GM18861 (cell line): ENCODE data around the gene PECR.
"Not testable (repeated sequence)": the region's sequence is repeated elsewhere in the genome, so short reads cannot be mapped to it uniquely, and the experiment has no call there.

ENCODE experiments used
- ATAC-seq: cut with Tn5 transposase; IDR thresholded peaks from one replicate; pipeline ENCODE4 v1.9.1; 2021; ENCODE audit not compliant: unreplicated experiment

The PECR gene

DNA sequence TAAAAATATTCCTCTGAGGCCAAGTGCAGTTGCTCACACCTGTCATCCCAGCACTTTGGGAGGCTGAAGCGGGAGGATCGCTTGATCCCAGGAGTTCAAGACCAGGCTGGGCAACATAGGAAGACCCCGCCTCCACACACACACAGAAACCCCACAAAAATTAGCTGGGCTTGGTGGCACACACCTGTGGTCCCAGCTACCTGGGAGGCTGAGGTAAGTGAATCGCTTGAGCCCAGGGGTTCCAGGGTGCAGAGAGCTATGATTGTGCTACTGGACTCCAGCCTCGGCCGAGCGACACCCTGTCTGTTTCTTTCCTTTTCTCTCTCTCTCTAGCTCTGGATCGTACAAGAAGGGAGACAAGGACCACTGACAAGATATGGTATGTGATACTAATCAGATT lies 25.7 kb upstream of the PECR start:
- ATAC-seq: no peak

DNA sequence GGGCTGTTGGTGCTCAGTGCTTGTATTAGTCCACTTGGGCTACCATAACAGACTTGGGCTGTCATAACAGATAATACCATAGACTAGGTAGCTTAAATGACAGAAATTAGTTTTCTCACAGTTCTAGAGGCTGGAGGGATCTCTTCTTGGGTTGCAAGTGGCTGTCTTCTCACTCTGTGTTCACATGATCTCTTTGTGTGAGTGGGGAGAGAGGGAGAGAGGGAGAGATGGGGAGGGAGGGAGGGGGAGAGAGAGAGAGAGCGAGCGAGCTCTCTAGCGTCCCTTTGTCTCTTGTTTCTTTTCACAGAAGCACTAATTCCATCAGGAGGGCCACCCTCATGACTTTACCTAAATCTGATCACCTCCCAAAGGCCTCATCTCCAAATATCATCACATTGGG lies 23.1 kb upstream of the PECR start:
- ATAC-seq: no peak

DNA sequence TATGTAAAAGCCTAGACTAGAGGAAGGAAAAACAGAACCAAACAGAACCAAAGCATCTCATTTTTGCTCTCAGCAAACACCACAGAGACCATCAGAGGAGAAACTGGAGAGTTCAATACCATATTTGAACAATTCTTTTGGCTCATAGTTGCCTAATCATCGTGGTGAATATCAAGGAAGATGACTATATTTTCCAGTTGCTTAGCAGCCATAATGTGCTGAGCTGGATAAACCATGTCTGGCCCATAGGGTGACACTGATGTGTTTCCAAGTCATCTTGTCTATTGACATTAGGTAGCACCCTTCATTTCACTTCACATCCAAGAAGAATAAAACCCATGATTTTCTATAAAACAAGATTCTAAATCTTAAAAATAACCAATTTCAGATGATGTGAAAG lies 21.6 kb upstream of the PECR start:
- no peak for ATAC-seq

DNA sequence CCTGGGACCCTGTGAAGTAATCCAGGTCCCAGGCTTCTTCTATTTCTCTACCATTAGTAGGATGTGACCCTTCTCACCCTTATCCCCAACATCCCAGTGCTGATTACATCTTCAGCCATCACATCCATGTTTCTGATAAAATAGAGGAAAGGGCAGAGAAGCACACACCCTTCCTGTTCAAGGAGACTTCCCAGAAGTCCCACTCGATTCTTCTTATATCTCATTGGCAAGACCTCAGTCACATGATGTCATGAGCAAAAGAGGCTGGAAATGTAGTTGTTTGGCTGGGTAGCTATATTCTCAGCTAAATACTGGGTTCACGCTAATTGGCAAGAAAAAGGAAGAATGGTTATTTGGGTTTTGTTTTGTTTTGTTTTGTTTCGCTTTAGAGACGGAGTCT lies 19.5 kb upstream of the PECR start:
- ATAC-seq: no peak

DNA sequence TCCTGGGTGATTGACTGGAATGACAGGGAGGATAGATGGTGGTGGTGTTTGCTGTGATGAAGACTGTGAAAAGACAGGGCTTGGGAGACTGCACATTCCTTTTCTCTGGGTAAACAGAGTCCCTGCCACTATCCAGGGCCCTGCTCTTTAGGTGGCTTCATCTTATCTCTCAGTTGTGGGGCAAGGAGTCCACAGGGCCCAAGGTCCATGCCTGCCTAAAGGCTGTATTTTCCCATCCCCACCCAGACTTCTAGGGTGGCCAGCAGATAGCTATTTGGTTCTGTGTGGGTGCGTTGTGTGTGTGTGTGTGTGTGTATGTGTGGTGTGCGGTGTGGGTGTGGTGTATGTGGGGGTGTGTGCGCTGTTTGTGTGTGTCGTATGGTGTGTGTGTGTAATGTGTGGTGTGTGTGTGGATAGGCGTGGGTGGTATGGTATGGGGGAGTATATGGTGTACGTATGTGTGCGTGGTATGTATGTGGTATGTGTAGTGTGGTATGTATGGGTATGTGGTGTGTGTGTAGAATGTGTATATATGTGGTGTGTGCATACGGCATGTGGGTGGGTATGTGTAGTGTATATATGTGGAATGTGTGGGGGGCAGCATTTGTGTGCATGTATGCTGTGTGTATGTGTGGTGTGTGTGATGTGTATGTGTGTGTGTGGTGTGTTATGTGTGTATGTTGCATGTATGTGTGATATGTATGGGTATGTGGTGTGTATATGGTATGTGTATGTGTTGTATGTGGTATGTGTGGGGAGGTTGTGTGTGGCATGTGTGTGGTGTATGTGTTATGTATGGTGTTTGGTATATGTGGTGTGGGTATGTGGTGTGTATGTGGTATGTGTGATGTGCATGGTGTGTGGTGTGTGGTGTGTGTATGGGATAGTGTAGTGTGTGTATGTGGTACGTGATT lies 17.1 kb upstream of the PECR start:
- no peak for ATAC-seq

DNA sequence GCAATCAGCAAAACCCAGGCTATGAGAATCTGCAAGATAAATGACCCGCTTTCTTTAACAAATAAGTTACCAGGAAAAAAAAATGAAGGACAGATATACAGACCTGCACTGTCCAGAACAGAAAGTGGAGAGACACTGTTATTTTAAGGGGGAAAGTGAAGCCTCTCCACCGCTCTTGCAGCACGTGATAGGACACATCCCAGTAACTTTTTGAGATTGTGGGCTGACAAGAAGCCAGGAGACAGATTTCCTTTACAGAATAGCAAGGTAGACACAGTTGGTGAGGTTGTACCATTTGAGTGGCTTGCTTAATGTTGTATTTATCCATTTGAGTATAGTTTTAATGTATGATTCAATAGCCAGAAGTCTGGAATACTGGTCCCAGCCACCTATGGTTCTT lies 13.1 kb upstream of the PECR start:
- ATAC-seq: no peak

DNA sequence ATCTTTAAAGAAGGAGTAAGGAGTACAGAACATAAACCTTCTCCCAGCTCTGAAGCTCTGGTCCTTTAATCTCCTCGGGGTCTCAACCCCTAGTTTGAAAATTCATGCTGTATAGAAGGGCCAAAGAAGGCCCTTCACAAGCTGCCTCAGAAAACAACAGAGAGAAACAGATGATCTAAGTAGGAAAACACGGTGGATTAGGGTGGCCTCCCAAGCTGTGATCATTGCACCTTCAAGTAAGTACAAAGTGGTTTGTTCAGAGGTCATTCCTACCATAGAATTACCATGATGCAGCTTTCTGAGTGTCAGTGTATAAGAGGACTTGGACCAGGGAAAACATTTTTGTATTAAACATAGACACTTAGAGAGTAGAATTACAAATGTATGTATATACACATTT lies 11.0 kb upstream of the PECR start:
- no peak for ATAC-seq

DNA sequence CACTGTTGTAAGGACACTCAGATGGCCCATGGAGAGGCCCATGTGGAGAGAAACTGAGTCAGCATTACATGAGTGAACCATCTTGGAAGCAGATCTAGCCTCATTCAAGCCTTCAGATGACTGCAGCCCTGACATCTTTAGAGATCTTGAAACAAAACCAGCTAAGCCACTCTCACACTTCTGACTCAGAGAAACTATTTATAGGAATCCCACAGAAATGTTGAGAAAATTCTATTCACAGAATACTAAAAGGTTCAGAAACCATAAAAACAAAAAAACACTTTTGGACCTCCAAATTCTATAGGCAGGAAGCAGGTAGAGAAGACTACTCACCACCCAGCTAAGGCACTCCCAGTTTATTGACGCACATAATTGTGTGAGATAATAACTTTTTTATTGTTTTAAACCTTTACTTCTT lies 8.8 kb upstream of the PECR start:
- ATAC-seq: peak; percentile 46

DNA sequence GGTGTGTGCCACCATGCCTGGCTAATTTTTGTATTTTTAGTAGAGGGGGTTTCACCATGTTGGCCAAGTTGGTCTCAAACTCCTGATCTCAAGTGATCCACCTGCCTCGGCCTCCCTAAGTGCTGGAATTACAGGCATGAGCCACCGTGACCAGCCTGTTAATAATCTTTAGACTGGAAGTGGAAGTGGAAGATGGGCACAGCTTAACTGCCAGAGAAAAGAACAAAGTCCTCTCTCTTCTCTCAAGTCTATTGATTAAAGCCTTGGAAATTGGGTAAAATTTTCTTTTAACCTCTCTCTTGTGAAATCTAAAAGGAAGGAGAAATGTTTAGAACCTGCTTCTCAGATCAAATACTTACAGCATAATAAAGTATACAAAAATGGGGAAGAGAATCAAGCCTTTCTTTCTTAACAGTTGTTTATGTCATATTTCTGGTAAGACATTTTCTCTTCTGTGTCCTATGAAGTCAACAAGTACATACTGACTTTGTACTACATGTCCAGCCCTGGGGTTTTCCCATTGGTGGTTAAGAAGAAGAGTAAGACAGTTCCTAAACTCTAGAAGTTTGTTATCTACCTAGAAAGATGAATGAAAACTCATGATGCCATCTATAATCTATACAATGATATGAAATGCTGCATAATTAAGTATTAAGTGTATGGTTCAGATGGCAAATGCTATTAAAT lies 4.7 kb upstream of the PECR start:
- ATAC-seq: no peak

DNA sequence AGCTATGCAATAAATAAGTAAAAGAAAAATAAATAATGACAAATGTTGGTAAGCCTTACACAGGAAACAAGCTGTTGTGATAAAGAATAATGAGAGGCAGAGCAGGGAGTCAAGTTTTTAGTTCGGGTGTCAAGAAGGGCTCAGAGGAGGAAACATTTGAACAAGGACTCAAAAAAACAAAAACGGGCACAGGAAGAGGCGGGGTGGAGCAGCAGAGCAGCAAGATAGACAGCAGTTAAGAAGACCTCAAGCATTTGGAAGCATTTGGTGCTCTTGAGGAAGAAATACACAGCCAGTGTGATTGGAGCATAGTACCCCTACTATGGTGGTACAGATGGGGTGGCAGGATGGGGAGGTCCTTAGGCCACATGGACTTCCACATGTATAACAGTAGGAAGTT lies 2.9 kb upstream of the PECR start:
- ATAC-seq: no peak

DNA sequence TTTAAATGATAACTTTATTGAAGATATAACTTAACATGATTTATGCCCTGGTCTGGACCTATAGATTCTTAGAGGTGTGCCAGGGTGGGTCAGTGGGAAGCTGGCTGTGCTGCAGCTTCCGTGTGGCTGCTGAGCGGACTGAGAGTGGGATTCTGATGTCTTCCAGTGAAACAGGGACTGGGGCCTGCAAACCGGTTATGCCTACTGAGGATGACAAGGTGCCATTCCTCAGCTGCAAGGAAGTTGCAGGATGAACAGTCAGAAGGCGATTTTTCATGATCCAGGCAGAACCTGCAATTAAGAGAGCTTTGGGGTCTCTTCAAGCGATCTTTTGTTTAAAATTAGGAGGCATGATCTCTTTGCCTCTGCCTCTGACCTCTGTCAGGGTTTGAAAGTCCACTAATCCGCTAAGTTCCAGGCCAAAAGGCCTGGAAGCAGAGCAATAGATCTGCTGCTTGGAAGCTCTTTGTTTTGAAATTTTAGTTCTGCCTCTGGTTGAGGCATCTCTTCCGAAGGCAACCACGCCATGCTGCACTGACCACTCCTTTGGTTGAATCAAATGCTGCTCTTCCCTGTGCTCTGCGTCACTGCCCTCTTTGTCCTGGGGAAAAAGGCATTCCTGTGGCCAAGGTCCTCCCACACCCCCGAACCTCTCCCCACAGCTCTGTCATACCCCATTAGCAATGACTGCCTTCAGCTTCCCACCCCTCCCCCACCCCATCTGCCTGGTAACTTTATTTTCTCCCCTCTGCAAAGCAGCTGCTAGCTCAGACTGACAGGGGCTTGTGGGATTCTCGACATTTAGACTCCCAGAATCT lies 2.1 kb upstream of the PECR start:
- no peak for ATAC-seq

DNA sequence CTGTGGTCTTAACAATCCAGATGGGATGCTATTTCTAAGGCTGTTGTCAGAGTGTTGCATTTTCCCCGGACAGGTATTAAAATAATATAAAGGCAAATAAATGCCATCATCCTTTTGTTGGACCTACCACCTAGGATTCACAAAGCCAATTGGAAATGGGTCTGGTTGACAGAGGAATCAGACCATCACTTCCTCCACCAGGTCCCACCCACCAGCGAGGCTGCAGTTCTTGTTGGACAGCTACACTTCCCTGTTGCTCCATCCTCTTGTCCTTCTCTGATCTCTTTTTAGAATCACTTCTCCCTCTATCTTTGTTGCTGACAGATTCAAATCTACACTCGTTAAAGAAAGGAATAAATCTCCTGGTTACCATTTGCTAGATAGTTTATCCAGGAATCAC lies 1.2 kb upstream of the PECR start:
- ATAC-seq: no peak

DNA sequence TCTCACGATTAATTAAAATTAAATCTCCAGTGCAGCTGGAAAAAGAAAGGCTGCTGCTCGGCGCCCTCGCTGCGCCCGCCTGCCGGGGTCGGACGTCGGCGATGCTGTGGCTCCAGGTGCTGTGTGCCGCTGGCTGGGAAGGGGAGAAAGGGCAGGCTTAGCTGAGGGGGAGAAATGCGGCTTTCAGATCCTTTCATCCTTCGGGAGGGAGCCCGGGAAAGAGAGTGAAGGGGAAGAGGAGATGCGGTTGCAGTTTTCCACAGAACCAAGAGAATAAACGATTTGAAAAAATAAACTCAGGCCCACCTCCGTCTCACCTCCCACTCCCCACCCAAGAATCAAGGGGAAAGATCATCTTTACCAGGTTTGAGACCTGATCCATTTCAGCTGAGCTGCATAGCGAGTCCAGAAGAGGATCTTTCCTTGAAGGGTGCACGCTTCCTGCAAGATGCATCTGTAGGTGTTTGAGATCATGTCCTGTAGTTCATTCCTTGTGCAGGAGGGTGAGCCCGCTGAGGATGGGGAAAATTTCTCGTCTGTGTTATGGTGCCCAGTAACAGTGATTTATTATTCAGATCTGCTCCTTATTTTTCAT lies 605 bp upstream of the PECR start:
- peak; percentile 11 for ATAC-seq

DNA sequence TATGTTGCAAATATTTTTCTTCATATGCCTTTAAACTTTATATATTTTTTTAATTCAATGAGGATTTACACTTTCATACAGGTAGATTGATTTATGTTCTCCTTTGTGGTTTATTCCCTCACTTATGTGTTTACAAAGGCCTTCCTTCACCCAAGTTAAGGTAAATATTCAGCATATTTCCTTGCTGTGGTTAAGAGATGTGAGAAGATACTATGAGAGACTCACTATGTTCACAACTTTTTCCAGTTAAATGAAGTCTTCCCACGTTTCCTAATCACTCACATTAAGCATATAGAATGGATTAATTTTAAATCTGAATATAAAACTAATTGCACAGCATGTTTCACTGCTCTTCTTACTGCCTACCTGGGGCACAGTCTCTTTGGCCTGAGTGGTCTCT lies 597 bp downstream of the PECR start:
- no peak for ATAC-seq

DNA sequence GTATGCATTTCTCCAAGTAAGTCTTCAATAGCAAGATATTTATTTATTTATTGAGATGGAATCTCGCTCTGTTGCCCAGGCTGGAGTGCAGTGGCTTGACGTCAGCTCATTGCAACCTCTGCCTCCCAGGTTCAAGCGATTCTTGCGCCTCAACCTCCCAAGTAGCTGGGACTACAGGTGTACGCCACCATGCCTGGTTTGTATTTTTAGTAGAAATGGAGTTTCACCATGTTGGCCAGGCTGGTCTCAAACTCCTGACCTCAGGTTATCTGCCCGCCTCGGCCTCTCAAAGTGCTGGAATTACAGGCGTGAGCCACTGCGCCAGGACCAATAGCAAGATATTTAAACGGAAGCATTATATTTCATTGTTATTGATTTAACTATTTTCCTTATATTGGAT lies 1.6 kb downstream of the PECR start:
- not testable (repeated sequence) for ATAC-seq

DNA sequence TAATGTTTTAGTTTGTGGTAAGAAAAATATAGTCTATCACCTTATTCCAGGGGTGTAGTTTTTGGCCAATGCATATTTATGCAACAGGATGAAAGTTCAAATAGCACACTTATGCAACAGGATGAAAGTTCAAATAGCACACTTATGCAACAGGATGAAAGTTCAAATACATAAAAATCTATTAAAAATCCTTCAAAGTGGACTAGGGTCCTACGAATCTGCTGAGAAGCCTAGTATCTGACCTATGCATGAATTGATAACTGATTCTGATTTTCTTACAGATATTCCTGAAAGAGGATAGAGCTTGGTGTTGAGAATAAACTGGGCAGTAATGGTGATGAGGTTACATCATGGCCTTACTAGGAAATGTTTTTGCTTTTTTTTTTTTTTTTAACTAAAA lies 2.8 kb downstream of the PECR start:
- no peak for ATAC-seq

DNA sequence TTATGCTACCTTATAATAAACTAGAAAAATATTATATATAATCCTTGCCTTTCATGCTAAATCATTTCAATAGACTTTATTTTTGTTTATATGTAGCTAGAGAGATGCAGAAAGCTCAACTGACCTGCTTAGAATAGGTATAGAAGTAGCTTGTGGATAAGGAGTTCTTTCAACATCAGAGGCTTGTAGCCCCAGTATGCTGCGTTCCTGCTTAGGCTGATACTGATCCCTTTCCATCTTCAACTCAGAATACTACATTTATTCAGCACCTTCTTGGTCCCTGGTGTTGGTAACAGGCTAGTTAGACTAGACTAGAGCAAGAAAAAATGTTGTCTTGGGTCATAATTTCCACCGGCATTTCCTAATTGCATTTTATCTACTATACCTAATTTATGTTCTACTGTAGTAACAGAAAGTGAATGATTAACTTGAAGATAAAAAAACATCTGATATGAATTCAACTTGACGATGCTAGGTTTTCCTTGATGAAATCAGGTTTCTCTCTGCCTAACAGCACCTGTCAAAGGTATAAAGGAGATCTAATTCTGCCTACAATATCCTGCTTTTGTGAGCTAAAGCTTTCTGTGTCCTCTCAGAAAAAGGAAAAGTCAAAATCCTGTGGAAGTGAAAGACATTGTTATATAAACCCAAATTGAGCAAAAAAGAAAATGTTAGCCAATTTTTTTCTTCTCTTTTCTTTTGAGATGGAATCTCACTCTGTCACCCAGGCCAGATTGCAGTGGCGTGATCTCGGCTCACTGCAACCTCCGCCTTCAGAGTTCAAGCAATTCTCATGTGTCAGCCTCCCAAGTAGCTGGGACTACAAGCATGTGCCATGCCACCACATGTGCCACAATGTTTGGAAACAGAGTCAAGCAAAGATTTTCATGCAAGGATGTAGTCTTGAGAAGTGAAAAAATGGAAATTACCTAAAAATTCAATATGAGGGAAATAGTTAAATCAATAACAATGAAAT lies 5.8 kb downstream of the PECR start:
- ATAC-seq: no peak

DNA sequence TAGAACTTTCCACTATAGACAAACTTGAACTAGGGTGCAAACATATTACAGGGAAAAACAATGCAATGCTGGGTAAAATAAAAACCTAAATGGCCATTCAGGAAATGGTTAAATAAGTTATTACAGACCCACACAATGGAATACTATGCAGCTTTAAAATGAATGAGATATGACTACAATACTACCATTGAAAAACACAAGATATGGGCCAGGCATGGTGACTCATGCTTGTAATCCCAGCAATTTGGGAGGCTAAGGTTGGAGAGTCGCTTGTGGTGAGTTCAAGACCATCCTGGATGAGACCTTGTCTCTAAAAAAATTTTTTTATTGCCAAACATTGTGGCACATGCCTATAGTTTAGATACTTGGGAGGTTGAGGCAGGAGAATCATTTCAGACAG lies 6.8 kb downstream of the PECR start:
- no peak for ATAC-seq

DNA sequence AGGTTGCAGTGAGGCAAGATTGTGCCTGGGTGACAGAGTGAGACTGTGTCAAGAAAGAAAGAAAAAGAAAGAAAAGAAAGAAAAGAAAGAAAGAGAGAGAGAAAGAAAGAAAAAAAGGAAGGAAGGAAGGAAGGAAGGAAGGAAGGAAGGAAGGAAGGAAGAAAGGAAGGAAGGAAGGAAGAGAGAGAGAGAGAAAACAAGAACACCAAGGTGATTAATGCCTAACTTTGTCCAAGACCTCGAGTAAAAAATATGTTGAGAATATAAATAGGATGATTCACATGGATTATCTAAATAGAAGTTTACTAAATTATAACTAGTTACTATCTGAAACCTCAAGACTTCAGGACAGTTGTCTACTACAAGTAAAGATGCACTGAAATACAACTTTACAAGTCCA lies 7.2 kb downstream of the PECR start:
- ATAC-seq: no peak

DNA sequence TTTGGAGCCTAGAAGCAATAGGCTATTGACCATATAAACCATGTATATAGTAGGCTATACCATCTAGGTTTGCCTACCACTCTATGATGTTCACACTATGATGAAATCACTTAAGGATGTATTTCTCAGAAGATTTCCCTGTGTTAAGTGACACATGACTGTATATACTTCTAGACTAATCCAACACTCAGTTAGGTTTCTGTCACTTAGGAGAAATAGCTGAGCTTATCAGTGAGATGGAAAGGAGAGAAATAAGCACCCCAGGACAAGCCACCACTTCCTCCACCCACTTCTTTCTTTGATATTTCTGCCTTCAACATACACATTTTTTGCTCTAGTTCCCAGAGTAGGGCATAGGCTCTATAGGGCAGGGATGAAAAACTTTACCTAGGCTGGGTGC lies 7.8 kb downstream of the PECR start:
- ATAC-seq: no peak
